GM12801 (cell line): ENCODE data around the gene SULT2B1.

ENCODE experiments used
- TF ChIP-seq, protein P1 (sequence below): IDR thresholded peaks from one replicate; pipeline ENCODE4 v1.5.1; 2011; ENCODE audit warnings: control low read depth; ENCODE audit not compliant: insufficient read length; ENCODE audit errors: extremely low read depth

The SULT2B1 gene

DNA sequence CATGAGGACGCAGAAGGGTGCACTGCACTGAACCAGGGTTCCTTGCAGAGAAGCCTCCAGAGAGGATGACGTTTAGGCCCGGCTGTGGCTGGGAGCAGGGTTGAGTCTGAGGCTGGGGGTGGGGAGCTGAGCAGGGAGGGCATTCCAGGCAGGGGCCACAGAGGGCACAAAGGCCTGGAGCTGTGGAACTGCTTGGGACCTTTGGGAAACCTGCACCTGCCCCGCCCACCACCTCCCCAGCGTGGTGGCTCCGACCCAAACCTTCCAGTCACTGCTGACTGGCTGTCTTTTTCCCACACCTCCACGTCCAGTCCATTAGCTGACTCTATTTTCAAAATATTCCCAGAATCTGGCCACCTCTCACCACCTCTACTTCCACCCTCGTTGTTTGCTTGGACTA lies 35.4 kb upstream of the SULT2B1 start:
- TF ChIP-seq, protein P1, sequence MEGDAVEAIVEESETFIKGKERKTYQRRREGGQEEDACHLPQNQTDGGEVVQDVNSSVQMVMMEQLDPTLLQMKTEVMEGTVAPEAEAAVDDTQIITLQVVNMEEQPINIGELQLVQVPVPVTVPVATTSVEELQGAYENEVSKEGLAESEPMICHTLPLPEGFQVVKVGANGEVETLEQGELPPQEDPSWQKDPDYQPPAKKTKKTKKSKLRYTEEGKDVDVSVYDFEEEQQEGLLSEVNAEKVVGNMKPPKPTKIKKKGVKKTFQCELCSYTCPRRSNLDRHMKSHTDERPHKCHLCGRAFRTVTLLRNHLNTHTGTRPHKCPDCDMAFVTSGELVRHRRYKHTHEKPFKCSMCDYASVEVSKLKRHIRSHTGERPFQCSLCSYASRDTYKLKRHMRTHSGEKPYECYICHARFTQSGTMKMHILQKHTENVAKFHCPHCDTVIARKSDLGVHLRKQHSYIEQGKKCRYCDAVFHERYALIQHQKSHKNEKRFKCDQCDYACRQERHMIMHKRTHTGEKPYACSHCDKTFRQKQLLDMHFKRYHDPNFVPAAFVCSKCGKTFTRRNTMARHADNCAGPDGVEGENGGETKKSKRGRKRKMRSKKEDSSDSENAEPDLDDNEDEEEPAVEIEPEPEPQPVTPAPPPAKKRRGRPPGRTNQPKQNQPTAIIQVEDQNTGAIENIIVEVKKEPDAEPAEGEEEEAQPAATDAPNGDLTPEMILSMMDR: no peak

DNA sequence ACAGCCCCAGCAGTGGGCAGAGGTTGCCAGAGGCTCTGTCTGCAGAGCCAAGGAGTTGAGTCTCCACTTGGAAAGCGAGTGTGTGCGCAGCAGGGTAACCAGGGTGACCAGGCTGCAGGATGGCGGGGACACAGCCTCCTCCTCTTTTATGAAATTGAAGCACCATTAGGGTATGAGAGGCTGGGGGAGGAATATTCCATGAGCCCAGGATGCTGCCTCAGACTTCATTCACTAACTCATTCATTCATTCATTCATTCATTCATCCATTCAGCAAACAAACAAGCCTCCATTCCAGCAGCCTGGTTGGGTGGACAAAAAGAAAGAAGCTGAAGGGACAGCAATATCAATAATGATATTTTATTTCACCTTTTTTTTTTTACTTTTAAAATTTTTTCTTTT lies 33.8 kb upstream of the SULT2B1 start:
- TF ChIP-seq, protein P1: no peak

DNA sequence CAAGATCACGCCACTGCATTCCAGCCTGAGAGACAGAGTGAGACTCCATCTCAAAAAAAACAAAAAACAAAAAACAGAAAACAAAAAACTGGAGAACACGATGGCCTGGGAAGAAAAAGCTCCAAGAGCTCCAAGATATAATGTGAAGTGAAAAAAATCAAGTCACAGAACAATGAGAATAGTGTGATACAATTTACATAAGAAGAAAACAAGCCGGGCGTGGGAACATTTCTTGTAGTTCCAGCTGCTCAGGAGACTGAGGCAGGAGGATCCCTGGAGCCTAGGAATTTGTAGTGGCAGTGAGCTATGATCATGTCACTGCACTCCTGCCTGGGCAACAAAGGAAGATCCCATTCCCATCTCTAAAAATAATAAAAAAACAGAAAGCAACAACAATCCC lies 31.8 kb upstream of the SULT2B1 start:
- TF ChIP-seq, protein P1: no peak

DNA sequence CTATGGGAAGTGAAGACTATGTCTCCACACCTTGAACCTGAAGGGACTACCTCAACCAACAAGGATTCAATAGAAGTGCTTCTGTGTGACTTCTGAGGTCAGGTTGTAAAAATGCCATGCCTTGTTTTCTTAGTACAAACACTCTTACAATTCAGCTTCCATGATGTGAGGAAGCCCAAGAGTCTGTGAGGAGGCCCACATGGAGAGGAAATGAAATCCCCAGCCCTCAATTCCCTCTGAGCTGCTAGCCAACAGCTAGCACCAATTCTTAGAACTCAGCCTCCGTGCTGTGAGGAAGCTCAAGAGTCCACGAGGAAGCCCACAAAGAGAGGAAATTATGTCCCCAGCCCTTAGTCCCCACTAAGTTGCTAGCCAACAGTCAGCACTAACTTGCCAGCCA lies 27.8 kb upstream of the SULT2B1 start:
- TF ChIP-seq, protein P1: no peak

DNA sequence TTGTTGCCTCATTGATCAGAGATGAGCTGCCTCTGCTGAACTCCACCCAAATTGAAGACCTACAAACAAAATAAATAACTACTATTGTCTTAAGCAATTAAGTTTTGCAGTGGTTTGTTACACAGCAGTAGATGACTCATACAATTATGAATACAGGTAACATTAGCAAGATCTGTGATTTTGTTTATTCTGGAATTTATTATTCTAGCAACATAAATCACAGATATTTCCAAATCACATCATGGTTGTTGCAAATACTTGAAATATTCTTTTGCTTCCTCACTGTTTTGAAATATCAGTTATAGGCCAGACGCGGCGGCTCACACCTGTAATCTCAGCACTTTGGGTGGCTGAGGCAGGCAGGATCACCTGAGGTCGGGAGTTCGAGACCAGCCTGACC lies 27.2 kb upstream of the SULT2B1 start:
- TF ChIP-seq, protein P1: no peak

DNA sequence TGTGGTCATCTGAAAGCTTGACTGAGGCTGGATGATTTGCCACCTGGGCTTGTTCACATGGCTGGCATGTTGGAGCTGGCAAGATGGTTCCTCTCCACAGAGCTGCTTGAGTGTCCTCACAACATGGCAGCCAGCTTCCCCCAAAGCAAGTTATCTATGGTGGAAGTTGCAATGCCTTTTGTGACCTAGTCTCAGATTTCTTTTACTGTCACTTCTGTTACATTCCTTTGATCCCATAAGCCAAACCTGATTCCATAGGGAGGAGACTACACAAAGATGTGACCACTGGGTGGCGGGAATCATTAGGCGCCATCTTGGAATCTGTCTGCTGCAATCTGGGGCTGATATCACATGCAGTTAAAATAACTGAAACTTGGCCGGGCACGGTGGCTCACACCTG lies 22.8 kb upstream of the SULT2B1 start:
- TF ChIP-seq, protein P1: no peak

DNA sequence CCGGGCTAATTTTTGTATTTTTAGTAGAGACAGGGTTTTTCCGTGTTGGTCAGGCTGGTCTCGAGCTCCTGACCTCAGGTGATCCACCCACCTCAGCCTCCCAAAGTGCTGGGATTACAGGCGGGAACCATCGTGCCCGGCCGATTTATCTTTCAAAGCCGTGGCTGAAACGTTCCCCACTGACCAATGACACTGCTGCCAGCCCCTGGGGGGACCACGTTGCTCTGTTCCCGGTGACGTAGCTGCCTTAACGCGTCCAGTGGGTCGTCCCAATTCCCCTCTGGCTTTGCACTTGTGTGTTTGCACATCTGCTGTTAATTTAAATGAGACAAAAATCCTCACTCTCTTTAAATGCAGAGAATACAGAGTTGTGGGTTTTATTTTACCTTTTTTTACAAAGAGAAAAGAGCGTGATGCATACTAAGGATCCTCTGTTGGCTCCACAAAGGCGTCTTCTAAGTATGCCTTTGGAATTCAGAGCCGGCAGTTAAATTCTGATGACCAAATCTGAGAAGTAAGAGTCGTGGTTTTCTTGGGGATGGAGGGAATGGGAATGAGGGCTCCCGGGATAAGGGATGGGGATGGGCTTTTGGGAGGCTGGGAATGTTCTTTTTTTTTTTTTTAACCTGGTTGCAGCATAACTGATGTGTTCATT lies 21.8 kb upstream of the SULT2B1 start:
- TF ChIP-seq, protein P1: no peak
